Measurements from ENCODE around the gene KRTAP10-9.

KRTAP10-9 gene

DNA sequence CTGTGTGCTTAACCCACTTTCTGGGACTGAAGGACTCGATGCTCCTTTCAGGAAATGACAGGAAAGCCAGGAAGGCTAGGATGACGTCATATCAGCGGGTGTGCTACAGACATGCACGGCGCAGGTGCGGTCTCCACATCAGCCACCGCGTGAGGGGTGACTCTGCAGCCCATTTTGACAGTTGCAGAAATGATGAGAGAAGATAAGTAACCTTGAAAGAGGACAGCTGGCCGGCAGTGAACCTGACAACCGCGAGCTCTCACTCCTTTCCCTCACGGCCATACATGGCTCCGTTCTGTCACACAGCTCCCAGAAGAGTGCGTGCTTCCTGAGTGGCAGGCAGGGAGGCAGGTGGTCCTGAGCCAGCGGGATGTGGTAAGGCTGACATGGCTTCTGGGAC, 44.8 kb upstream of the KRTAP10-9 start:
- Histone ChIP-seq H3K36me3 (replicated peaks) (no peaks in the 10 kb centered on the region), H3K27ac (no peak overlapping the region), H3K27me3 (replicated peaks) (no peaks in the 10 kb centered on the region), H3K4me3 (ENCODE audit: low read depth, low read length) (no peak overlapping the region)
- no peak for DNase-seq
- TF ChIP-seq, protein P1, sequence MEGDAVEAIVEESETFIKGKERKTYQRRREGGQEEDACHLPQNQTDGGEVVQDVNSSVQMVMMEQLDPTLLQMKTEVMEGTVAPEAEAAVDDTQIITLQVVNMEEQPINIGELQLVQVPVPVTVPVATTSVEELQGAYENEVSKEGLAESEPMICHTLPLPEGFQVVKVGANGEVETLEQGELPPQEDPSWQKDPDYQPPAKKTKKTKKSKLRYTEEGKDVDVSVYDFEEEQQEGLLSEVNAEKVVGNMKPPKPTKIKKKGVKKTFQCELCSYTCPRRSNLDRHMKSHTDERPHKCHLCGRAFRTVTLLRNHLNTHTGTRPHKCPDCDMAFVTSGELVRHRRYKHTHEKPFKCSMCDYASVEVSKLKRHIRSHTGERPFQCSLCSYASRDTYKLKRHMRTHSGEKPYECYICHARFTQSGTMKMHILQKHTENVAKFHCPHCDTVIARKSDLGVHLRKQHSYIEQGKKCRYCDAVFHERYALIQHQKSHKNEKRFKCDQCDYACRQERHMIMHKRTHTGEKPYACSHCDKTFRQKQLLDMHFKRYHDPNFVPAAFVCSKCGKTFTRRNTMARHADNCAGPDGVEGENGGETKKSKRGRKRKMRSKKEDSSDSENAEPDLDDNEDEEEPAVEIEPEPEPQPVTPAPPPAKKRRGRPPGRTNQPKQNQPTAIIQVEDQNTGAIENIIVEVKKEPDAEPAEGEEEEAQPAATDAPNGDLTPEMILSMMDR (IDR thresholded peaks at IDR 0.05; ENCODE audit: low read depth, low read length, missing control alignments): no peak
- in situ Hi-C loops (cut with HindIII; ENCODE audit: low pct_ligation_motif_present, low sequenced_read_pairs): no loop called here

DNA sequence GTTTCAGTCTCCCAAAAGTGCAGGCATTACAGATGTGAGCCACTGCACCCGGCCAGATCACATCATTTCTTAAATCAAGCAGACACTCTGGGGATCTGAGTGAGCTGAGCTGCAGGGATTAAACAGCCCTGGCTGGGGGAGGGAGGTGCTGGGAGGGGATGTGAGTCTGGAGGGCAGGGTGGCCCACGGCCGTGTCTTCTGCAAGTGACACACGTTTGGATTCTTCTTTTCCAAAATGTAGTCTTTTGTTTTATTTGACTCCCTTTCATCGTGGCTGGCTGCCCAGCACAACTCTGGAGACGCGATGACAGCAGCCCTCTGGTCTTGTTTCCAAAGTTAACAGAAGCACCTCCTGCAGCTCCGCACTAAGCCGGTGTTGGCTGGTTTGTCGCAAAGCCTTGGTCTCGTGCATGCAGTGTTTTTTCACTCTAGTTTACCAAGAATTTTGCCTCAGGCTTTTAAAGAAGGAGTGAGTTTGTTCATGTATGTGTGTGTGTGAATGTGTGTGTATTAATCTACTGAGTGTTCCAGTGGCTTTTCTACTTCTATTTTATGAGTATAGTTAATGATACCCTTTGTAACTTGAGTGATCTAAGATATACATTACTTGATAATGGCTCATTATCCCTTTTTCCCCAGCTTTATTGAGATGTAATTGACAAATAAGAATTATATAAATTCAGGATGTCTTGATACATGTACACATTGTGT, 43.6 kb upstream of the KRTAP10-9 start:
- DNase-seq: no peak
- Histone ChIP-seq H3K27ac (no peak overlapping the region), H3K27me3 (replicated peaks) (no peaks in the 10 kb centered on the region), H3K36me3 (replicated peaks) (no peaks in the 10 kb centered on the region), H3K4me3 (ENCODE audit: low read depth, low read length) (no peak overlapping the region)
- in situ Hi-C loops (cut with HindIII; ENCODE audit: low pct_ligation_motif_present, low sequenced_read_pairs): no loop called here
- TF ChIP-seq, protein P1 (IDR thresholded peaks at IDR 0.05; ENCODE audit: low read depth, low read length, missing control alignments): no peak

DNA sequence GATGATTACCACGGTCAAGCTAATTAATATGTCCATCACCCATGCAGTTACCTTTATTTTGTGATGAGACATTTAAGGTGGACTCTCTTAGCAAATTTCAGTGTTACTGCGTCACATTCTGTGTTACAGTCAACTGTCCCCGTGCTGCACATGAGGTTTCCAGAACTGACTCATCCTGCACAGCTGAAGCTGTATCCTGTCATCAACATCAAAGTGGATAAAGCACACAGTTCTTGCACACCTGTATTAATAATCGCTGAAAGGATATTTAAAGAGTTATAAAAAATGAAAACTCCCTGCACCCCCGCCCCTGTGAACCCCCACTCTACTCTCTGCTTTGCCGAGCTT, 43.1 kb upstream of the KRTAP10-9 start:
- DNase-seq: no peak
- TF ChIP-seq, protein P1 (IDR thresholded peaks at IDR 0.05; ENCODE audit: low read depth, low read length, missing control alignments): no peak
- in situ Hi-C loops (cut with HindIII; ENCODE audit: low pct_ligation_motif_present, low sequenced_read_pairs): no loop called here

DNA sequence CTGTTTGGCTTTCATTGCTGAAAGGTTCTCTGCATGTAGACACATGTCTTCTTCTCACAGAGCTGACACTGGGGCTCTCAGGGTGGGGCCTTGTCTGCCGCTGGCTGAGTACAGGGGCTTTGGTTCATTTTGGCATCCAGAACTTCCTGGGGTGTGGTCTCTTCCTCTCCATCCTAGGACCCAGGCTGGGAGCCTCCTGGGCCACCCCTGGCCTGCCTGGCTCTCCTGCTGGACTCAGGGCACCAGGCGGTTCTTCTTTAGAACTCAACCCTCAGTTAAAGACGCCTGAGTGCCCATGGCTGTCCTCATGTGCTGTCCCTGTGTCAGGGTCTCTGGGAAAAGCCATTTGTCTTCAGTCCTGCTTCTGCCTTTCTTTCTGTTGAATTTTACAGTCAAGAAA, 41.0 kb upstream of the KRTAP10-9 start:
- H3K27ac ChIP-seq: no peak overlapping the region
- TF ChIP-seq, protein P1 (IDR thresholded peaks at IDR 0.05; ENCODE audit: low read depth, low read length, missing control alignments): no peak
- no peak for DNase-seq
- H3K4me3 ChIP-seq (ENCODE audit: low read depth, low read length): no peak overlapping the region
- H3K36me3 ChIP-seq (replicated peaks): no peaks in the 10 kb centered on the region
- no peaks in the 10 kb centered on the region for H3K27me3 ChIP-seq (replicated peaks)
- in situ Hi-C loops (cut with HindIII; ENCODE audit: low pct_ligation_motif_present, low sequenced_read_pairs): no loop called here

More for the DNA sequence above, 43.1 kb upstream of the KRTAP10-9 start:
- H3K4me3 ChIP-seq (ENCODE audit: low read depth, low read length): no peak overlapping the region
- no peaks in the 10 kb centered on the region for H3K36me3 ChIP-seq (replicated peaks)
- no peak overlapping the region for H3K27ac ChIP-seq
- H3K27me3 ChIP-seq (replicated peaks): no peaks in the 10 kb centered on the region

DNA sequence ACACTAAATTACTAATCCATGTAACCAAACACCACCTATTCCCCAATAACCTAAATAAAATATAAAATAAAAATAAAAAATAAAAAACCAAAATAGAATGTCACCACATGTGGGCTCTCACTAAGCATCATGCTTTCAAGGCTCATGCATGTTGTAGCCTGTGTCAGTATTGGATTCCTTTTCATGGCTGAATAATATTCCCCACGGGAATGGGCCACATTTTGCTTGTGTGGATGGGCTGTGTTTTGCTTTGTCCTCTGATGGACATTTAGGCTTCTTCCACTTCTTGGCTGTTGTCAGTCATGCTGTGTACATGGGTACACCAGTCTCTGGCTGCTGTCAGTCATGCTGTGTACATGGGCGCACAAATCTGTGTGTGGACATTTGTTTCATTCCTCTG, 37.8 kb upstream of the KRTAP10-9 start:
- TF ChIP-seq, protein P1 (IDR thresholded peaks at IDR 0.05; ENCODE audit: low read depth, low read length, missing control alignments): no peak
- in situ Hi-C loops (cut with HindIII; ENCODE audit: low pct_ligation_motif_present, low sequenced_read_pairs): no loop called here
- no peaks in the 10 kb centered on the region for H3K36me3 ChIP-seq (replicated peaks)
- no peak overlapping the region for H3K27ac ChIP-seq
- DNase-seq: no peak
- peaks cover 11% of the 10 kb centered on the region for H3K27me3 ChIP-seq (replicated peaks)
- no peak overlapping the region for H3K4me3 ChIP-seq (ENCODE audit: low read depth, low read length)
